ENCODE results near the gene KLHL12. TPM values are rescaled to one million over a fixed set of nuclear protein-coding genes. Genes with fewer than 3 reads are reported as not detected.
A peak's percentile ranks its signal among the peaks of the same experiment; 100 is the strongest.

The KLHL12 gene
- total and polyA plus RNA-seq, 3 donors from 2014 or later, result 73.5 to 109 (median 74.7) TPM

- Histone ChIP-seq H3K4me1 (peaks cover 7% of the 10 kb centered on the region), H3K4me3 (no peak overlapping the region), H3K36me3 (ENCODE audit: low read depth, missing control alignments) (no peaks in the 10 kb centered on the region), H3K9me3 (no peaks in the 10 kb centered on the region), H3K27me3 (no peaks in the 10 kb centered on the region), H3K27ac (no peak overlapping the region)
- WGBS, 2 donors, result 66 to 77% methylated on average over 5 of the region's 5 CpGs
- DNase-seq, result no peak
- TF ChIP-seq POLR2A (IDR thresholded peaks at IDR 0.05) (no peak), CTCF (IDR thresholded peaks at IDR 0.05) (no peak)
- intact Hi-C loops (cut with DNase I; ENCODE audit: low total_unique reads), result no loop called here
Measured at GRCh38 chr1:202862679-202863560, 64.1 kb downstream of the KLHL12 start.

- TF ChIP-seq POLR2A (IDR thresholded peaks at IDR 0.05) (peak; percentile 29), CTCF (IDR thresholded peaks at IDR 0.05) (no peak)
- Histone ChIP-seq H3K9me3 (no peaks in the 10 kb centered on the region), H3K4me3 (peak overlapping the region; percentile 67 to 89), H3K27ac (peak overlapping the region; percentile 70 to 78), H3K36me3 (ENCODE audit: low read depth, missing control alignments) (no peaks in the 10 kb centered on the region), H3K27me3 (no peaks in the 10 kb centered on the region), H3K4me1 (peaks cover 7% of the 10 kb centered on the region)
- intact Hi-C loops (cut with DNase I; ENCODE audit: low total_unique reads), result no loop called here
- 0% methylated on average over 18 to 43 of the region's 44 CpGs for WGBS, 2 donors
- DNase-seq, result peak; percentile 96
Measured at GRCh38 chr1:202861420-202862132, 65.5 kb downstream of the KLHL12 start.

GRCh38 chr1:202860744-202861419 is 66.2 kb downstream of the KLHL12 start:
- DNase-seq, result peak; percentile 71
- H3K4me3 ChIP-seq, result peak overlapping the region; percentile 67 to 89
- TF ChIP-seq CTCF (IDR thresholded peaks at IDR 0.05) (no peak), POLR2A (IDR thresholded peaks at IDR 0.05) (no peak)
- H3K27ac ChIP-seq, result peak overlapping the region; percentile 70 to 78
- peaks cover 7% of the 10 kb centered on the region for H3K4me1 ChIP-seq
- 2 to 3% methylated on average over 46 to 48 of the region's 50 CpGs for WGBS, 2 donors
- H3K36me3 ChIP-seq (ENCODE audit: low read depth, missing control alignments), result no peaks in the 10 kb centered on the region
- H3K27me3 ChIP-seq, result no peaks in the 10 kb centered on the region
- no peaks in the 10 kb centered on the region for H3K9me3 ChIP-seq
- intact Hi-C loops (cut with DNase I; ENCODE audit: low total_unique reads), result no loop called here

- TF ChIP-seq CTCF (IDR thresholded peaks at IDR 0.05) (no peak), POLR2A (IDR thresholded peaks at IDR 0.05) (no peak)
- 82 to 85% methylated on average over 10 of the region's 10 CpGs for WGBS, 2 donors
- H3K36me3 ChIP-seq (ENCODE audit: low read depth, missing control alignments), result no peaks in the 10 kb centered on the region
- intact Hi-C loops (cut with DNase I; ENCODE audit: low total_unique reads), result no loop called here
- H3K4me1 ChIP-seq, result peaks cover 7% of the 10 kb centered on the region
- no peak overlapping the region for H3K4me3 ChIP-seq
- peak; percentile 23 for DNase-seq
- H3K9me3 ChIP-seq, result no peaks in the 10 kb centered on the region
- no peaks in the 10 kb centered on the region for H3K27me3 ChIP-seq
- H3K27ac ChIP-seq, result peak overlapping the region; percentile 72 to 78
Measured at GRCh38 chr1:202858789-202859414, 68.1 kb downstream of the KLHL12 start.

Measured in testis (tissue), 3 donors.